HepG2 (cell line): ENCODE data around the gene LRRN4CL. TPM values are rescaled to one million over a fixed set of nuclear protein-coding genes. Genes with fewer than 3 reads are reported as not detected.

Source experiments
- AKAP8 ChIP-seq: sonication (generic); formaldehyde crosslinking; IDR thresholded peaks from 2 replicates; pipeline ENCODE4 v1.5.1; 2020; ENCODE audit warnings: mild to moderate bottlenecking, missing genetic modification reagents
- CENPT ChIP-seq: sonication (generic); formaldehyde crosslinking; IDR thresholded peaks from 2 replicates; pipeline ENCODE4 v1.8.0; 2022; ENCODE audit warnings: low read depth, mild to moderate bottlenecking, moderate library complexity, missing genetic modification reagents
- DNMT1 ChIP-seq: sonication (generic); formaldehyde crosslinking; IDR thresholded peaks from 2 replicates; pipeline ENCODE4 v1.5.1; 2020; ENCODE audit warnings: mild to moderate bottlenecking, missing genetic modification reagents
- DZIP1 ChIP-seq: sonication (generic); formaldehyde crosslinking; IDR thresholded peaks from 2 replicates; pipeline ENCODE4 v1.5.0; 2020; ENCODE audit warnings: mild to moderate bottlenecking, missing genetic modification reagents
- FOXP4 ChIP-seq: sonication (generic); formaldehyde crosslinking; IDR thresholded peaks from 2 replicates; pipeline ENCODE4 v1.4.0; 2020; ENCODE audit warnings: missing genetic modification reagents
- KLF12 ChIP-seq: sonication (generic); formaldehyde crosslinking; IDR thresholded peaks from 2 replicates; pipeline ENCODE4 v1.4.0; 2020; ENCODE audit warnings: missing genetic modification reagents, borderline replicate concordance
- MYC ChIP-seq: sonication (generic); formaldehyde crosslinking; IDR thresholded peaks from 2 replicates; pipeline ENCODE4 v1.9.0; 2021; ENCODE audit warnings: missing genetic modification reagents, borderline replicate concordance
- PHF5A ChIP-seq: IDR thresholded peaks from one replicate; pipeline ENCODE4 v1.6.1; 2018; ENCODE audit warnings: low read depth, missing genetic modification reagents; ENCODE audit not compliant: unreplicated experiment
- TFE3 ChIP-seq: IDR thresholded peaks from 2 replicates; pipeline ENCODE4 v1.6.1; 2016
- TGIF2 ChIP-seq: IDR thresholded peaks from 2 replicates; pipeline ENCODE4 v1.6.1; 2016; ENCODE audit warnings: control low read depth, missing compliant biosample characterization
- ZBTB2 ChIP-seq: sonication (generic); formaldehyde crosslinking; IDR thresholded peaks from 2 replicates; pipeline ENCODE4 v1.8.0; 2022; ENCODE audit warnings: low read depth, missing genetic modification reagents
- ZBTB42 ChIP-seq: sonication (generic); formaldehyde crosslinking; IDR thresholded peaks from 2 replicates; pipeline ENCODE4 v1.5.0; 2020; ENCODE audit warnings: mild to moderate bottlenecking, missing genetic modification reagents
- ZNF180 ChIP-seq: sonication (generic); formaldehyde crosslinking; IDR thresholded peaks from 2 replicates; pipeline ENCODE4 v1.4.0; 2020; ENCODE audit warnings: low read depth, missing genetic modification reagents, borderline replicate concordance
- ZNF430 ChIP-seq: sonication (generic); formaldehyde crosslinking; IDR thresholded peaks from 2 replicates; pipeline ENCODE4 v1.9.0; 2021; ENCODE audit warnings: mild to moderate bottlenecking, missing genetic modification reagents
- ZNF451 ChIP-seq: sonication (generic); formaldehyde crosslinking; IDR thresholded peaks from 2 replicates; pipeline ENCODE4 v1.5.0; 2020; ENCODE audit warnings: mild to moderate bottlenecking, missing genetic modification reagents
- ZNF619 ChIP-seq: sonication (generic); formaldehyde crosslinking; IDR thresholded peaks from 2 replicates; pipeline ENCODE4 v1.4.0; 2020; ENCODE audit warnings: mild to moderate bottlenecking, missing genetic modification reagents
- ZNF704 ChIP-seq: sonication (generic); formaldehyde crosslinking; IDR thresholded peaks from 2 replicates; pipeline ENCODE4 v1.8.1; 2023; ENCODE audit warnings: mild to moderate bottlenecking, inconsistent platforms, moderate library complexity, missing genetic modification reagents, borderline replicate concordance
- ZNF740 ChIP-seq: sonication (generic); formaldehyde crosslinking; IDR thresholded peaks from 2 replicates; pipeline ENCODE4 v1.4.0; 2020; ENCODE audit warnings: missing genetic modification reagents
- ZNF780A ChIP-seq: sonication (generic); formaldehyde crosslinking; IDR thresholded peaks from 2 replicates; pipeline ENCODE4 v1.8.0; 2022; ENCODE audit warnings: mild to moderate bottlenecking, missing genetic modification reagents, moderate library complexity
- polyA plus RNA-seq, 8 experiments: library from polyadenylated mRNA; depleted of rRNA in 3 of 8; stranded (reverse) in 7 of 8; unstranded in 1 of 8; fragments of >200 nt; fragmentation: Illumina TruSeq in 4 of 8; extraction: Trizol in 4 of 8; gene quantifications; 2 replicates each; pipeline versions ENCODE4 v1.2.1 to v1.2.3, GENCODE V29; 2011 to 2016; ENCODE audit warnings: low read depth in 4 of 8, missing spikeins in 1 of 8, mixed read lengths in 1 of 8; ENCODE audit not compliant: insufficient read depth in 1 of 8
- total RNA-seq, 5 experiments: library from RNA; depleted of rRNA; stranded (reverse); fragments of >200 nt; fragmentation: Illumina TruSeq; extraction: Trizol; gene quantifications; 2 replicates each; pipeline ENCODE4 v1.2.3, GENCODE V29; 2016; ENCODE audit warnings: low read depth in 1 of 5

Gene LRRN4CL
- total and polyA plus RNA-seq, 2 of the 13 experiments (the other 11 are each of a cell fraction or from before 2014, with no cell fraction given), result 0.11 TPM; not detected in 1

- no peak for TF ChIP-seq ZBTB2 (CRISPR knock-in tag)
- no peak for TF ChIP-seq ZNF180 (CRISPR knock-in tag)
- TF ChIP-seq AKAP8, result 0 out of 2 replicates have a peak, but pooled peaks have one; percentile 65
- 0 out of 2 replicates have a peak, but pooled peaks have one; percentile 53 for TF ChIP-seq ZNF704
- TF ChIP-seq KLF12 (CRISPR knock-in tag), result no peak; the same call in none of the 2 replicates
- peak; percentile 62; the same call in 1 of the 2 replicates for TF ChIP-seq ZNF451 (CRISPR knock-in tag)
- 0 out of 2 replicates have a peak, but pooled peaks have one; percentile 33 for TF ChIP-seq DNMT1 (CRISPR knock-in tag)
- peak; percentile 36; the same call in 1 of the 2 replicates for TF ChIP-seq ZBTB42 (CRISPR knock-in tag)
- no peak for TF ChIP-seq ZNF619 (CRISPR knock-in tag)
- TF ChIP-seq ZNF740, result peak; percentile 65; the same call in 1 of the 2 replicates
- TF ChIP-seq PHF5A (CRISPR knock-in tag), result peak; percentile 32
- peak; percentile 26; the same call in 1 of the 2 replicates for TF ChIP-seq MYC
- 0 out of 2 replicates have a peak, but pooled peaks have one; percentile 12 for TF ChIP-seq TFE3
- peak; percentile 16; the same call in 1 of the 2 replicates for TF ChIP-seq TGIF2 (CRISPR knock-in tag)
- no peak for TF ChIP-seq ZNF430 (CRISPR knock-in tag)
- TF ChIP-seq CENPT (CRISPR knock-in tag), result no peak
- TF ChIP-seq ZNF780A (CRISPR knock-in tag), result no peak
- TF ChIP-seq FOXP4 (CRISPR knock-in tag), result 0 out of 2 replicates have a peak, but pooled peaks have one; percentile 21
- no peak for TF ChIP-seq DZIP1 (CRISPR knock-in tag)
Measured at GRCh38 chr11:62728171-62728988, 39.0 kb upstream of the LRRN4CL start, which contains the start of gene TTC9C (continued).
